ENCODE data around the gene LRRC4C.

- no peak for TF ChIP-seq ATF2 (IDR thresholded peaks at IDR 0.05; ENCODE audit: low read length)
- TF ChIP-seq BACH1 (IDR thresholded peaks at IDR 0.05; ENCODE audit: borderline replicate concordance) = no peak
- no peak for TF ChIP-seq PAX8 (IDR thresholded peaks at IDR 0.05)
- no peak for TF ChIP-seq EED (IDR thresholded peaks at IDR 0.05; ENCODE audit: low read depth)
- no peak for TF ChIP-seq NFIC (IDR thresholded peaks at IDR 0.05; ENCODE audit: low read depth, low read length)
Measured at GRCh38 chr11:41404109-41404508, 55.3 kb downstream of the LRRC4C start.
